K562 (cell line): Measurements from ENCODE around the gene MAML3. TPM values are rescaled to one million over a fixed set of nuclear protein-coding genes. Genes with fewer than 3 reads are reported as not detected.

ENCODE experiments used
- ARID1B ChIP-seq: fragments of 450-650 bp; IDR thresholded peaks from 2 replicates; pipeline ENCODE4 v1.6.1; 2016; ENCODE audit warnings: antibody characterized with exemption, mild to moderate bottlenecking, inconsistent platforms
- BACH1 ChIP-seq: fragments of 200-800 bp; sonication (Bioruptor generic); IDR thresholded peaks from 2 replicates; pipeline ENCODE4 v1.6.1; 2016; ENCODE audit warnings: missing genetic modification characterization, missing compliant biosample characterization
- BRCA1 ChIP-seq, 2 experiments: fragments of 450-650 bp in 1 of 2; sonication (generic) in 1 of 2; formaldehyde crosslinking in 1 of 2; IDR thresholded peaks; 2 replicates each; pipeline versions ENCODE4 v1.5.0 to v1.6.1; 2017 to 2020; ENCODE audit warnings: mild to moderate bottlenecking in 1 of 2, missing genetic modification reagents in 1 of 2
- MCM7 ChIP-seq, 2 experiments: fragments of 450-650 bp; IDR thresholded peaks; 2 replicates each; pipeline ENCODE4 v1.6.1; 2016 to 2018
- NFIC ChIP-seq: fragments of 450-650 bp; IDR thresholded peaks from 2 replicates; pipeline ENCODE4 v1.6.1; 2017; ENCODE audit warnings: mild to moderate bottlenecking, inconsistent platforms
- TOE1 ChIP-seq, 2 experiments: fragments of 450-650 bp in 1 of 2; sonication (generic) in 1 of 2; formaldehyde crosslinking in 1 of 2; IDR thresholded peaks; 2 replicates each; pipeline versions ENCODE4 v1.7.1 to v1.8.0; 2016 to 2022; ENCODE audit warnings: borderline replicate concordance in 2 of 2, mild to moderate bottlenecking in 2 of 2, antibody characterized with exemption in 1 of 2, inconsistent platforms in 1 of 2, low read depth in 1 of 2, missing genetic modification reagents in 1 of 2, moderate library complexity in 1 of 2
- ZBTB17 ChIP-seq: fragments of 450-650 bp; formaldehyde crosslinking; IDR thresholded peaks from 2 replicates; pipeline ENCODE4 v1.4.0; 2020; ENCODE audit warnings: mild to moderate bottlenecking
- ZNF175 ChIP-seq: fragments of 200-800 bp; sonication (Bioruptor generic); IDR thresholded peaks from 2 replicates; pipeline ENCODE4 v1.6.1; 2016; ENCODE audit warnings: low read depth, mild to moderate bottlenecking, missing genetic modification characterization, missing compliant biosample characterization
- ZNF717 ChIP-seq: fragments of 250-450 bp; sonication (Bioruptor Pico); IDR thresholded peaks from 2 replicates; pipeline ENCODE4 v1.5.0; 2021
- polyA plus RNA-seq, 8 experiments: library from polyadenylated mRNA; depleted of rRNA in 4 of 8; stranded (reverse) in 5 of 8; unstranded in 3 of 8; fragments of >200 nt; fragmentation: Nextera tagmentation in 2 of 8; fragmentation: Illumina TruSeq in 1 of 8; extraction: Ambion mirVana in 2 of 8; extraction: Trizol in 1 of 8; gene quantifications; 2 replicates each; pipeline versions ENCODE4 v1.2.1 to v1.2.3, GENCODE V29; 2011 to 2014; ENCODE audit warnings: inconsistent platforms in 1 of 8, missing spikeins in 1 of 8
- total RNA-seq, 7 experiments: library from RNA; depleted of rRNA in 6 of 7; stranded (reverse); fragments of >200 nt in 6 of 7; fragmentation: Illumina TruSeq in 2 of 7; extraction: Trizol in 2 of 7; gene quantifications; 2 replicates each; pipeline versions ENCODE4 v1.2.1 to v1.2.3, GENCODE V29; 2011 to 2021; ENCODE audit warnings: low replicate concordance in 1 of 7
- TF ChIP-seq, protein P1 (sequence below): fragments of 450-650 bp; IDR thresholded peaks from 2 replicates; pipeline ENCODE4 v1.6.1; 2016
- TF ChIP-seq, protein P2 (sequence below): fragments of 450-650 bp; IDR thresholded peaks from 2 replicates; pipeline ENCODE4 v1.6.1; 2016; ENCODE audit warnings: low read depth, mild to moderate bottlenecking, moderate library complexity

MAML3 gene
- total and polyA plus RNA-seq, 9 of the 15 experiments (the other 6 are each of a cell fraction or from before 2014, with no cell fraction given), result 0.01 to 0.55 (median 0.25) TPM

GRCh38 chr4:139732991-139733570 is 420.9 kb downstream of the MAML3 start (continued):
- TF ChIP-seq NFIC (no peak), ZNF717 (CRISPR knock-in tag) (no peak), BACH1 (tag) (no peak), ARID1B (peak; percentile 39), MCM7 (IDR thresholded peaks at IDR 0.05) (no peak), TOE1 (IDR thresholded peaks at IDR 0.05; ENCODE audit: borderline replicate concordance) (no peak), TOE1 (CRISPR knock-in tag; IDR thresholded peaks at IDR 0.05; ENCODE audit: borderline replicate concordance, low read depth) (no peak), BRCA1 (IDR thresholded peaks at IDR 0.05) (no peak), BRCA1 (CRISPR knock-in tag; IDR thresholded peaks at IDR 0.05) (no peak), ZBTB17 (CRISPR knock-in tag) (no peak), ZNF175 (no peak)
- TF ChIP-seq, protein P1, sequence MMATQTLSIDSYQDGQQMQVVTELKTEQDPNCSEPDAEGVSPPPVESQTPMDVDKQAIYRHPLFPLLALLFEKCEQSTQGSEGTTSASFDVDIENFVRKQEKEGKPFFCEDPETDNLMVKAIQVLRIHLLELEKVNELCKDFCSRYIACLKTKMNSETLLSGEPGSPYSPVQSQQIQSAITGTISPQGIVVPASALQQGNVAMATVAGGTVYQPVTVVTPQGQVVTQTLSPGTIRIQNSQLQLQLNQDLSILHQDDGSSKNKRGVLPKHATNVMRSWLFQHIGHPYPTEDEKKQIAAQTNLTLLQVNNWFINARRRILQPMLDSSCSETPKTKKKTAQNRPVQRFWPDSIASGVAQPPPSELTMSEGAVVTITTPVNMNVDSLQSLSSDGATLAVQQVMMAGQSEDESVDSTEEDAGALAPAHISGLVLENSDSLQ, result no peak
- TF ChIP-seq, protein P2, sequence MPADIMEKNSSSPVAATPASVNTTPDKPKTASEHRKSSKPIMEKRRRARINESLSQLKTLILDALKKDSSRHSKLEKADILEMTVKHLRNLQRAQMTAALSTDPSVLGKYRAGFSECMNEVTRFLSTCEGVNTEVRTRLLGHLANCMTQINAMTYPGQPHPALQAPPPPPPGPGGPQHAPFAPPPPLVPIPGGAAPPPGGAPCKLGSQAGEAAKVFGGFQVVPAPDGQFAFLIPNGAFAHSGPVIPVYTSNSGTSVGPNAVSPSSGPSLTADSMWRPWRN, result no peak
